Loucy (cell line): Measurements from ENCODE around the gene TRHDE.

Experiments
- H2AFZ ChIP-seq: fragments of 200-600 bp; sonication (generic); 2 replicates; pipeline ENCODE4 v1.6.0; 2016; ENCODE audit warnings: antibody characterized with exemption, mild to moderate bottlenecking, low read length, moderate library complexity
- H3F3A ChIP-seq: fragments of 200-600 bp; 2 replicates; pipeline ENCODE4 v1.6.0; 2016; ENCODE audit warnings: antibody characterized with exemption, low read depth, mild to moderate bottlenecking
- H3K27me3 ChIP-seq: fragments of 200-600 bp; sonication (generic); 2 replicates; pipeline ENCODE4 v1.6.1; 2014; ENCODE audit warnings: low read length, mild to moderate bottlenecking; ENCODE audit not compliant: insufficient read depth, poor library complexity, severe bottlenecking
- H3K36me3 ChIP-seq: fragments of 200-600 bp; sonication (generic); 2 replicates; pipeline ENCODE4 v1.6.1; 2016; ENCODE audit warnings: low read length; ENCODE audit not compliant: insufficient read depth
- H3K4me1 ChIP-seq: fragments of 200-600 bp; sonication (generic); 2 replicates; pipeline ENCODE4 v1.5.1; 2014; ENCODE audit warnings: low read length, mild to moderate bottlenecking; ENCODE audit not compliant: insufficient read depth, poor library complexity, severe bottlenecking
- H3K4me2 ChIP-seq: fragments of 200-600 bp; sonication (generic); 2 replicates; pipeline ENCODE4 v1.6.0; 2014; ENCODE audit warnings: antibody characterized with exemption, low read length, low read depth, mild to moderate bottlenecking; ENCODE audit not compliant: poor library complexity, severe bottlenecking
- H3K4me3 ChIP-seq: fragments of 200-600 bp; sonication (generic); 2 replicates; pipeline ENCODE4 v1.5.1; 2014; ENCODE audit warnings: low read length, mild to moderate bottlenecking, mixed read lengths; ENCODE audit not compliant: poor library complexity, severe bottlenecking
- H3K79me2 ChIP-seq: fragments of 200-600 bp; sonication (generic); 2 replicates; pipeline ENCODE4 v1.6.1; 2014; ENCODE audit warnings: low read length; ENCODE audit not compliant: insufficient read depth
- H3K9ac ChIP-seq: fragments of 200-600 bp; sonication (generic); 2 replicates; pipeline ENCODE4 v1.6.0; 2014; ENCODE audit warnings: mild to moderate bottlenecking, low read depth, low read length, moderate library complexity; ENCODE audit not compliant: poor library complexity, severe bottlenecking
- H3K9me2 ChIP-seq: fragments of 200-600 bp; sonication (generic); replicated peaks from 2 replicates; pipeline ENCODE4 v1.6.1; 2016; ENCODE audit warnings: low read depth, low read length, mixed read lengths
- H3K9me3 ChIP-seq: fragments of 200-600 bp; sonication (generic); 2 replicates; pipeline ENCODE4 v1.6.1; 2014; ENCODE audit warnings: mild to moderate bottlenecking, antibody characterized with exemption, low read length, low read depth; ENCODE audit not compliant: insufficient read depth
- H4K20me1 ChIP-seq: fragments of 200-600 bp; sonication (generic); 2 replicates; pipeline ENCODE4 v1.6.0; 2014; ENCODE audit warnings: antibody characterized with exemption, low read length, mild to moderate bottlenecking; ENCODE audit not compliant: insufficient read depth, poor library complexity, severe bottlenecking
- EZH2phosphoT487 ChIP-seq: fragments of 200-600 bp; IDR thresholded peaks from 2 replicates; pipeline ENCODE4 v1.6.1; 2018; ENCODE audit warnings: antibody characterized with exemption, mild to moderate bottlenecking, moderate library complexity, borderline replicate concordance
- TF ChIP-seq, protein P1 (sequence below): fragments of 200-600 bp; sonication (generic); conservative IDR thresholded peaks from 2 replicates; pipeline ENCODE4 v1.5.1; 2014; ENCODE audit warnings: mild to moderate bottlenecking, antibody characterized with exemption, low read length

TRHDE gene

GRCh38 chr12:72230589-72230988, 41.6 kb upstream of the TRHDE start:
- Histone ChIP-seq H3K36me3 (no peaks in the 10 kb centered on the region), H4K20me1 (no peaks in the 10 kb centered on the region), H3K79me2 (no peaks in the 10 kb centered on the region), H3K9ac (no peak overlapping the region), H3K4me1 (no peaks in the 10 kb centered on the region), H3K4me2 (no peak overlapping the region), H2AFZ (no peak overlapping the region), H3K9me2 (no peaks in the 10 kb centered on the region), H3K27me3 (no peaks in the 10 kb centered on the region), H3K4me3 (no peak overlapping the region), H3K9me3 (no peaks in the 10 kb centered on the region), H3F3A (no peaks in the 10 kb centered on the region)
- TF ChIP-seq EZH2phosphoT487: no peak
- TF ChIP-seq, protein P1, sequence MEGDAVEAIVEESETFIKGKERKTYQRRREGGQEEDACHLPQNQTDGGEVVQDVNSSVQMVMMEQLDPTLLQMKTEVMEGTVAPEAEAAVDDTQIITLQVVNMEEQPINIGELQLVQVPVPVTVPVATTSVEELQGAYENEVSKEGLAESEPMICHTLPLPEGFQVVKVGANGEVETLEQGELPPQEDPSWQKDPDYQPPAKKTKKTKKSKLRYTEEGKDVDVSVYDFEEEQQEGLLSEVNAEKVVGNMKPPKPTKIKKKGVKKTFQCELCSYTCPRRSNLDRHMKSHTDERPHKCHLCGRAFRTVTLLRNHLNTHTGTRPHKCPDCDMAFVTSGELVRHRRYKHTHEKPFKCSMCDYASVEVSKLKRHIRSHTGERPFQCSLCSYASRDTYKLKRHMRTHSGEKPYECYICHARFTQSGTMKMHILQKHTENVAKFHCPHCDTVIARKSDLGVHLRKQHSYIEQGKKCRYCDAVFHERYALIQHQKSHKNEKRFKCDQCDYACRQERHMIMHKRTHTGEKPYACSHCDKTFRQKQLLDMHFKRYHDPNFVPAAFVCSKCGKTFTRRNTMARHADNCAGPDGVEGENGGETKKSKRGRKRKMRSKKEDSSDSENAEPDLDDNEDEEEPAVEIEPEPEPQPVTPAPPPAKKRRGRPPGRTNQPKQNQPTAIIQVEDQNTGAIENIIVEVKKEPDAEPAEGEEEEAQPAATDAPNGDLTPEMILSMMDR: no peak

GRCh38 chr12:72234886-72235285, 37.3 kb upstream of the TRHDE start:
- Histone ChIP-seq H3K4me3 (no peak overlapping the region), H3K9me3 (no peaks in the 10 kb centered on the region), H3K27me3 (no peaks in the 10 kb centered on the region), H3K4me2 (no peak overlapping the region), H3K4me1 (no peaks in the 10 kb centered on the region), H4K20me1 (no peaks in the 10 kb centered on the region), H3K9me2 (no peaks in the 10 kb centered on the region), H3K9ac (no peak overlapping the region), H3K36me3 (no peaks in the 10 kb centered on the region), H3K79me2 (no peaks in the 10 kb centered on the region), H3F3A (no peaks in the 10 kb centered on the region), H2AFZ (no peak overlapping the region)
- TF ChIP-seq, protein P1: no peak
- TF ChIP-seq EZH2phosphoT487: no peak

GRCh38 chr12:72236071-72236705, 36.0 kb upstream of the TRHDE start:
- TF ChIP-seq, protein P1: no peak
- no peak for TF ChIP-seq EZH2phosphoT487
- Histone ChIP-seq H3K36me3 (no peaks in the 10 kb centered on the region), H3K9me3 (no peaks in the 10 kb centered on the region), H3K9ac (no peak overlapping the region), H3F3A (no peaks in the 10 kb centered on the region), H2AFZ (no peak overlapping the region), H3K27me3 (no peaks in the 10 kb centered on the region), H3K4me3 (no peak overlapping the region), H3K4me2 (no peak overlapping the region), H3K9me2 (no peaks in the 10 kb centered on the region), H3K79me2 (no peaks in the 10 kb centered on the region), H4K20me1 (no peaks in the 10 kb centered on the region), H3K4me1 (no peaks in the 10 kb centered on the region)
